Thyroid gland (tissue), 4 donors: ENCODE measurements around the gene BRAF. TPM values are rescaled to one million over a fixed set of nuclear protein-coding genes. Genes with fewer than 3 reads are reported as not detected.

ENCODE experiments used
- DNase-seq, 2 donors: peaks; one replicate each; pipeline ENCODE4 v3.0.0-alpha.2; 2019
- H3K27ac ChIP-seq, 3 donors: fragments of 200-600 bp; sonication (generic); 1 replicate in 2 of 3; 2 replicates in 1 of 3; pipeline ENCODE4 v1.5.1; 2016 to 2019; ENCODE audit warnings: mild to moderate bottlenecking in 1 of 3, moderate library complexity in 1 of 3
- H3K27me3 ChIP-seq: fragments of 200-600 bp; sonication (generic); one replicate; pipeline ENCODE4 v1.5.1; 2019
- H3K36me3 ChIP-seq, 2 donors: fragments of 200-600 bp; sonication (generic); one replicate each; pipeline ENCODE4 v1.5.1; 2016 to 2019
- H3K4me1 ChIP-seq, 2 donors: fragments of 200-600 bp; sonication (generic); one replicate each; pipeline ENCODE4 v1.5.1; 2017 to 2019
- H3K4me3 ChIP-seq, 3 donors: fragments of 200-600 bp; sonication (generic); replicated peaks in 1 of 3; 1 replicate in 2 of 3; 2 replicates in 1 of 3; pipeline ENCODE4 v1.5.1; 2016; ENCODE audit warnings: mild to moderate bottlenecking in 1 of 3
- H3K9me3 ChIP-seq: fragments of 200-600 bp; sonication (generic); one replicate; pipeline ENCODE4 v1.5.1; 2017
- POLR2A ChIP-seq, 2 donors: fragments of 450-650 bp; IDR thresholded peaks; one replicate each; pipeline ENCODE4 v1.6.1; 2017; ENCODE audit warnings: antibody characterized with exemption in 2 of 2, mild to moderate bottlenecking in 2 of 2, moderate library complexity in 1 of 2
- WGBS, 2 donors: methylation state at CpG; one replicate each; pipeline ENCODE4 v1.1.5; 2017; 5-methylcytosine and 5-hydroxymethylcytosine counted together
- intact Hi-C: fragments of 100-400 bp; cut with DNase I; formaldehyde crosslinking; loops from one replicate; pipeline ENCODE4 v1.15.1; 2023
- total RNA-seq, 4 donors: library from RNA; depleted of rRNA; stranded (reverse); fragments of >200 nt; gene quantifications; one replicate each; pipeline ENCODE4 v1.2.3, GENCODE V29; 2016
- TF ChIP-seq, protein P1 (sequence below), 6 experiments: fragments of 200-600 bp in 3 of 6; fragments of 450-650 bp in 3 of 6; sonication (generic) in 3 of 6; IDR thresholded peaks; one replicate each; pipeline ENCODE4 v1.5.1; 2016 to 2019; ENCODE audit warnings: antibody characterized with exemption in 6 of 6, mild to moderate bottlenecking in 2 of 6, inconsistent platforms in 1 of 6, moderate library complexity in 1 of 6

The BRAF gene
- total RNA-seq, 4 donors from 2014 or later, result 71.5 to 135 (median 102) TPM

DNA sequence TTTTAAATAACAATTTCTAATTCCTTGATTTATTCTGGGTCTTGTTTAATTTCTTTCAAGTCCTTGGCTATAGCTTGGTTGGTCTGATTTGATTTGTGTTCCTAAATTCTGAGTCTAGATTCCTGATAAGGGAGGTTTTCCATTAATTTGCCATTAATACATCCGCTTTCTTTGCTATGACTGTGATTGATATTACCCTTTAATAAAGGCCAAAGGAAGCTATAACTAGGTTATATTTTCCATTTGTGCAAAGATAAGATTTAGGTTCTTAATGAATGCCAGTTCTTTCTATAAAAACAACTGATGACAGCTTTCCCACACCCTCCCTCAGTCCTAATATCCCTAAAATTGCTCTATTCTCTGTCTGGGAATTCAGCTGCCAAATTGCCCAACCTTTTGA is 200.0 kb downstream of the BRAF start:
- WGBS, 2 donors, result 96 to 98% methylated on average over 1 of the region's 1 CpG
- intact Hi-C loops, result no loop called here
- Histone ChIP-seq H3K4me1 (peaks cover 43 to 49% of the 10 kb centered on the region in 2 donors), H3K27ac (no peak overlapping the region), H3K9me3 (no peaks in the 10 kb centered on the region), H3K27me3 (no peaks in the 10 kb centered on the region), H3K4me3 (no peak overlapping the region), H3K36me3 (peaks cover 0 to 2% of the 10 kb centered on the region in 2 donors)
- DNase-seq, result no peak
- TF ChIP-seq POLR2A (IDR thresholded peaks at IDR 0.05), result no peak
- TF ChIP-seq, protein P1, sequence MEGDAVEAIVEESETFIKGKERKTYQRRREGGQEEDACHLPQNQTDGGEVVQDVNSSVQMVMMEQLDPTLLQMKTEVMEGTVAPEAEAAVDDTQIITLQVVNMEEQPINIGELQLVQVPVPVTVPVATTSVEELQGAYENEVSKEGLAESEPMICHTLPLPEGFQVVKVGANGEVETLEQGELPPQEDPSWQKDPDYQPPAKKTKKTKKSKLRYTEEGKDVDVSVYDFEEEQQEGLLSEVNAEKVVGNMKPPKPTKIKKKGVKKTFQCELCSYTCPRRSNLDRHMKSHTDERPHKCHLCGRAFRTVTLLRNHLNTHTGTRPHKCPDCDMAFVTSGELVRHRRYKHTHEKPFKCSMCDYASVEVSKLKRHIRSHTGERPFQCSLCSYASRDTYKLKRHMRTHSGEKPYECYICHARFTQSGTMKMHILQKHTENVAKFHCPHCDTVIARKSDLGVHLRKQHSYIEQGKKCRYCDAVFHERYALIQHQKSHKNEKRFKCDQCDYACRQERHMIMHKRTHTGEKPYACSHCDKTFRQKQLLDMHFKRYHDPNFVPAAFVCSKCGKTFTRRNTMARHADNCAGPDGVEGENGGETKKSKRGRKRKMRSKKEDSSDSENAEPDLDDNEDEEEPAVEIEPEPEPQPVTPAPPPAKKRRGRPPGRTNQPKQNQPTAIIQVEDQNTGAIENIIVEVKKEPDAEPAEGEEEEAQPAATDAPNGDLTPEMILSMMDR (IDR thresholded peaks at IDR 0.05), result no peak

DNA sequence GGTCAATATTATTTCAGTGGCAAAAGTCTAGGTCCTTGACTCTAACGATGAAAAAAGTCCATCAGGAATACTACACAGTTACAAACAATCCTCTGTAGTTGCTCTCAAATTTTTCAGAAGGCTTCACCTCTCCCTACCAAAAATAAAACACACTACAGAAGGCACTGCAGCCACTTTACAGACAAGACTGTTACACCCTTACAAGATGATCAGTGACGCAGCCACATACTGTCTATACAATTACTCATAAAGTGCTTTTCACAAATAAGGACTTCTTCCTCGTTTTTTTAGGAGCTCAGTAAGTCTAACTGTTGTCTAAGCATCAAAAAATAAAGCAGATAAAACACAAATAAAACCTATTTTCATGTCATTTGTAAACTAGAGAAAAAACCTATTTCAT is 201.2 kb downstream of the BRAF start:
- TF ChIP-seq, protein P1 (IDR thresholded peaks at IDR 0.05), result no peak
- no peak for TF ChIP-seq POLR2A (IDR thresholded peaks at IDR 0.05)
- H3K9me3 ChIP-seq, result no peaks in the 10 kb centered on the region
- H3K4me1 ChIP-seq, result peaks cover 52 to 58% of the 10 kb centered on the region in 2 donors
- H3K4me3 ChIP-seq, result no peak overlapping the region
- H3K27me3 ChIP-seq, result no peaks in the 10 kb centered on the region
- peak overlapping the region in 2 of 3 donors; percentile 63 to 65 for H3K27ac ChIP-seq
- no peak for DNase-seq
- peaks cover 0 to 2% of the 10 kb centered on the region in 2 donors for H3K36me3 ChIP-seq
- WGBS, 2 donors, result 66 to 75% methylated on average over 3 of the region's 3 CpGs
- intact Hi-C loops, result no loop called here

DNA sequence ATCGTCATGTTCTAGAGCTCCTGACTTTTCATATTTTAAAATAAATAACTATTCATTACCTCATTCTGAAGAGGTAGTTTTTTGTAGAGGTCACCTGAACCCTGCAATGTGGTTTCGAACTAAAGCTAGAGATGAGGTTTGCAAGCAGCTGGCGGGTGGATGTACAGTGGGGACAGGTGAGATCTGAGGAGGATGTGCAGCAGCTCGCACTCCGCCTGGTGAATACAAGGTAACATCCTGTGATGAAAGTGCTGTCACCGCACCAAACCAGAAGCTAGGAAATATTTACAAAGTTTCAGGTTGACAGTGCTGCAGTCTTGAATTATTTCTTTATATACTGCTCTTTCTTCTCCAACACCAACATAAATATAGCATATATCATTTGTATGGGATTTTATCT is 201.7 kb downstream of the BRAF start:
- Histone ChIP-seq H3K9me3 (no peaks in the 10 kb centered on the region), H3K27me3 (no peaks in the 10 kb centered on the region), H3K4me3 (no peak overlapping the region), H3K27ac (peak overlapping the region; percentile 59 to 65 (median 63)), H3K36me3 (peaks cover 0 to 2% of the 10 kb centered on the region in 2 donors), H3K4me1 (peaks cover 52 to 59% of the 10 kb centered on the region in 2 donors)
- WGBS, 2 donors, result 93 to 94% methylated on average over 6 of the region's 6 CpGs
- TF ChIP-seq, protein P1 (IDR thresholded peaks at IDR 0.05), result no peak
- TF ChIP-seq POLR2A (IDR thresholded peaks at IDR 0.05), result no peak
- intact Hi-C loops, result no loop called here
- DNase-seq, result no peak

DNA sequence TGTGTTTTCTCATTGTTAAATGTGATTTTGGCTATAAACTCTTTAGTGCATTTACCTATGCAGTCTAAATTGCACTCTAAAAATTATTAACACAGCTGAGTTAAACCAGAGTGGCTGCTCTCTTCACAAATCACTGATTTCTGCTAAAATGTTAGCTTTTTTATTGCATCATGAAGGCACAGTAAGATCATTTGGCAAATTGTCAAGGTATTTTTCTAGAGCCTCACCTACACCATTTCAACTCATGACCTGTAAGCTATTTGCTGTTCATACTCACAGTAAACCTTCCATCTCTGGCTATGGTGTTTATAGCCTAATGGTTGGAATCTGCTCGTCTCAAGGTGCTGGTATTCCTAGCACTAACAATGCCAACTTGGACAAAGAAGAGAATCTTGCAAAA is 202.5 kb downstream of the BRAF start:
- WGBS, 2 donors, result 30 to 36% methylated on average over 1 of the region's 1 CpG
- H3K9me3 ChIP-seq, result no peaks in the 10 kb centered on the region

DNA sequence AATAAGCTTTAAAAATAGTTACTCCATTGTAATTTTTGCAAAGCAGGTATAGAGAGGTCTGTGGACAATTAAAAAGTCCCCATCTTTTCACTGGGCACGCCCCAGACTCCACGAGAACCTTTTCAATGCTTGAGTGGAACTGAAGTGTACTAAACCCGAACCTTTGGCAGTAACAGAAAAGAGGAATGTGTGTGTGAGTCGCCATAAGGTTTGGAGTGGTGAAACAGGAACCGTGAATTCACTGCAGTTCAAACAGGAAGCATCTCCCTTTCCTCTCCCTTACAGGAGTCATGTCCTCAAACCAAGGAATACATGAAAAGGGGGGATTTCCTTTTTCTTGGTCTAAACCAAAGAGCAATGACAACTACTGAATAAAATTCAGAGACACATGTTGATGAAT is 205.0 kb downstream of the BRAF start:
- no peaks in the 10 kb centered on the region for H3K9me3 ChIP-seq
- intact Hi-C loops, result no loop called here
- no peak overlapping the region for H3K4me3 ChIP-seq
- no peaks in the 10 kb centered on the region for H3K36me3 ChIP-seq
- H3K4me1 ChIP-seq, result peaks cover 60 to 78% of the 10 kb centered on the region in 2 donors
- H3K27me3 ChIP-seq, result no peaks in the 10 kb centered on the region
- peak; percentile 67 to 70 for DNase-seq
- H3K27ac ChIP-seq, result peak overlapping the region; percentile 28 to 65 (median 63)
- TF ChIP-seq, protein P1 (IDR thresholded peaks at IDR 0.05), result no peak
- no peak for TF ChIP-seq POLR2A (IDR thresholded peaks at IDR 0.05)
- WGBS, 2 donors, result 20 to 23% methylated on average over 5 of the region's 5 CpGs

More for the DNA sequence above, 202.5 kb downstream of the BRAF start:
- H3K36me3 ChIP-seq, result peaks cover 0 to 2% of the 10 kb centered on the region in 2 donors
- intact Hi-C loops, result no loop called here
- H3K4me1 ChIP-seq, result peaks cover 55 to 59% of the 10 kb centered on the region in 2 donors
- TF ChIP-seq, protein P1 (IDR thresholded peaks at IDR 0.05), result no peak
- H3K27me3 ChIP-seq, result no peaks in the 10 kb centered on the region
- peak overlapping the region; percentile 59 to 65 (median 63) for H3K27ac ChIP-seq
- no peak overlapping the region for H3K4me3 ChIP-seq
- DNase-seq, result no peak
